ENCODE results near the gene ETDA.
"Not testable (repeated sequence)": the region's sequence is repeated elsewhere in the genome, so short reads cannot be mapped to it uniquely, and the experiment has no call there.

The ETDA gene

DNA sequence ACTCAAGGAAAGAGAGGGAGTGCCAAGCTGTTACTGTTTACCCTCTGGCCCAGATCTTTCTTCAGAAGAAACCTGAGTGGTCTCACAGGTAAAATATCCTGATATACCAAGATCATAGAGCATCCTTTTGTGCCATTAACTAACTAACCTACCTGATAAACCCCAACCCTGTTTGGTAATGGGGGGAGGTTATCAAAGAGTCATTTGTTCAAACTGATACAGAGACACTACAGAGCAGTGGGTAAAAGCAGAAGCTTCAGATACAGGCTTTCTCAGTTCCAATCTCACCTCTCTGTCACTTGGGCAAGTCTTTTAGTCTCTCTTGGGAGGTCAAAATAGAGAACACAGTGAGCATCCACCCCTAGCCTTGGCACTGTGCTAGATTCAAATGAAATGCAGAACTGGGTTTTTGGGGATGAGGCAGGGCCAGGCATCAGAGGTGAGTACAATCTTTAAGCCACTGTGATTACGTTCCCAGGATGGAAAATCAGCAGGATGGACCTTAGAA, at the start of gene ETDA:
TSS of gene ETDA (plus strand) at position 51 of the 508 bp plus-strand sequence. CDS start 1,216 bp downstream, outside the sequence.
- not testable (repeated sequence) for DNase-seq (ENCODE audit: low read depth)

DNA sequence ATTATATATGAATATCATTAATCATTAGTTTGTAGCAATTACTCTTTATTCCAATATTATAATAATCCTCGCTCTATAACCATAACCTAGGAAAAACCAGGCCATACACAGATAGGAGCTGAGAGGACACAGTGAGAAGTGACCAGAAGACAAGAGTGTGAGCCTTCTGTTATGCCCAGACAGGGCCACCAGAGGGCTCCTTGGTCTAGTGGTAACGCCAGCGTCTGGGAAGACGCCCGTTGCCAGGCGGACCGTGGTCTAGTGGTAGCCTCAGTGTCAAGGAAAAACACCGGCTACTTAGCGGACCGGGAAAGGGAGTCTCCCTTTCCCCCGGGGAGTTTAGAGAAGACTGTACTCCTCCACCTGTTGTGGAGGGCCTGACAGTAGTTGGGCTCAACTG, 45.4 kb upstream of the ETDA start:
- DNase-seq (ENCODE audit: low read depth), result not testable (repeated sequence)

DNA sequence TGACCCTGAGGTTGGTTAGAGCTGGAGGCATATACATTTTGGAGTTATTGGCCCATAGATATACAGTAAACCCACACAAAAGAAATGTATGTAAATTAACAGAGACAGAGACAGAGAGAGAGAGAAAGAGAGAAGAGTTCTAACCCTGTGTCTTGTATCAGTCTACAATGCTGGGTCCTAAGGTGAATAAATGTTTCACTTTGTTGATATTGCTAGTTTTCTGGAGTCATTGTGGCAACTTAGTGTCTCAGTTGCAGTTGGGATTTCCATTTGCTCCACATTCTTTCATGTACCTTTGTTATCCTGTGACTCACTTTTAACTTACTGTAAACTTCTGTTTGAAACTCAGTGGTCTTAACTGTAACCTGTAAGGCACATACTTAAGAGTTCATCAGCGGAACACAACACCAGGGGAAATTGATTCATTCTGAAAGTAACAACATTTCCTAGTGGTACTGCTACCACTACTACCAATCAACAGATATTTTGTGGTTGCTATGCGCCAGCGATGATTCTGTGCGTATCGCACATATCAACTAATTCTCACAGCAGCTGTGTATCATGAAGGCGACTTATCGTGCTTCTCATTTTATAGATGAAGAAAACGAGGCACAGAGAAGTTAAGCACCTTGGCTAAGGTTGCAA, 38.5 kb upstream of the ETDA start:
- no peak for DNase-seq (ENCODE audit: low read depth)

GRCh38 chrX:135245989-135246388, 5.9 kb upstream of the ETDA start:
- DNase-seq (ENCODE audit: low read depth), result not testable (repeated sequence)

- DNase-seq (ENCODE audit: low read depth), result not testable (repeated sequence)
These were observed 4.3 kb downstream of the ETDA start for GRCh38 chrX:135256087-135256684.

DNA sequence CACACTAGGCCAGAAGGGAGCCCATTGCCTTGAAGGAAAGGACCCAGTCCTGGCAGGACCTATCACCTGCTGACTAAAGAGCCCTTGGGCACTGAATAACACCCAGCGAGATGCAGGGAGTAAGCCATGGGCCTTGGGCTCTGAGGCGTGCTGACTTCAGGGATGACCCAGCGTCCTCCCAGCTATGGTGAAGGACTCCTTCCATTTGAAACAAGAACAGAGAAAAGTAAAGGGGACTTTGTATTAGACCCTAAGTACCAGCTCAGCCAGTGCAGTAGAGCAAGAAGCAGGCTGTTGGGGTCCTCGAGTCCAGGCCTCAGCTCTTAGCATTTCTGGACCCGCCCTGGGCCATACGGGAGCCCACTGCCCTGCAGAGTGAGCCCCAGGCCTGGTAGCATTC, 5.1 kb downstream of the ETDA start:
- DNase-seq (ENCODE audit: low read depth), result no peak

DNA sequence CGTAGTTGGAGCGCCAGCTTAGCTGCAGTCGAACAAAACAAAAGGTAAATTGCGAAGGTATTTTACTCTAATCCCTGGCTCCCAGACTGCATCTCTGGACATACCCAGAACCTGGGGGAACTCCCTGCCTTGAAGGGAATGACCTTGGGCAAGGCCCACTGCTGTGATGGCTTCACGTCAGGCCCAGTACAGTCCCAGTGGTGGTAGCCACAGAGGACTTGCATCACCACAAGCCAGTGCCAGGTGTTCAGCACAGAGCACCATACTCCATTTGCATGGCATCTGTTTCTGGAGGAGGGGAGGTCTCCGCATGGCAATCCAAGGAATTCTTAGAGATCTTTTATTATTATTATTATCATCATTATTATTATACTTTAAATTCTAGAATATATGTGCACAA, 5.6 kb downstream of the ETDA start:
- DNase-seq (ENCODE audit: low read depth), result no peak

- DNase-seq (ENCODE audit: low read depth), result not testable (repeated sequence)
These were observed 9.1 kb downstream of the ETDA start for GRCh38 chrX:135260976-135261375.

DNA sequence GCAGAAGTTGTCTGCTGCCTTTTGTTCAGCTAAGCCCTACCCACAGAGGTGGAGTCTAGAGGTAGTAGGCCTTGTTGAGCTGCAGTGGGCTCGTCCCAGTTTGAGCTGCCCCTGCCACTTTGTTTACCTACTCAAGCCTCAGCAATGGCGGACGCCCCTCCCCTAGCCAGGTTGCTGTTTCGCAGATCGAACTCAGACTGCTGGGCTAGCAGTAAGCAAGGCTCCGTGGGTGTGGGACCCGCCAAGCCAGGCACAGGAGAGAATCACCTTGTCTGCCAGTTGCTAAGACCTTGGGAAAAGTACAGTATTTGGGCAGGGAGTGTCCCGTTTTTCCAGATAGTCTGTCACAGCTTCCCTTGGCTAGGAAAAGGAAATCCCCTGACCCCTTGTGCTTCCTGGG, 11.5 kb downstream of the ETDA start:
- DNase-seq (ENCODE audit: low read depth), result not testable (repeated sequence)

GRCh38 chrX:135264206-135264605, 12.3 kb downstream of the ETDA start:
- no peak for DNase-seq (ENCODE audit: low read depth)

- DNase-seq (ENCODE audit: low read depth), result no peak
These were observed 21.3 kb downstream of the ETDA start for GRCh38 chrX:135273162-135273561.

GRCh38 chrX:135275973-135276372, 24.1 kb downstream of the ETDA start:
- DNase-seq (ENCODE audit: low read depth), result no peak

GRCh38 chrX:135287266-135287823, 35.5 kb downstream of the ETDA start:
- DNase-seq (ENCODE audit: low read depth), result no peak

DNA sequence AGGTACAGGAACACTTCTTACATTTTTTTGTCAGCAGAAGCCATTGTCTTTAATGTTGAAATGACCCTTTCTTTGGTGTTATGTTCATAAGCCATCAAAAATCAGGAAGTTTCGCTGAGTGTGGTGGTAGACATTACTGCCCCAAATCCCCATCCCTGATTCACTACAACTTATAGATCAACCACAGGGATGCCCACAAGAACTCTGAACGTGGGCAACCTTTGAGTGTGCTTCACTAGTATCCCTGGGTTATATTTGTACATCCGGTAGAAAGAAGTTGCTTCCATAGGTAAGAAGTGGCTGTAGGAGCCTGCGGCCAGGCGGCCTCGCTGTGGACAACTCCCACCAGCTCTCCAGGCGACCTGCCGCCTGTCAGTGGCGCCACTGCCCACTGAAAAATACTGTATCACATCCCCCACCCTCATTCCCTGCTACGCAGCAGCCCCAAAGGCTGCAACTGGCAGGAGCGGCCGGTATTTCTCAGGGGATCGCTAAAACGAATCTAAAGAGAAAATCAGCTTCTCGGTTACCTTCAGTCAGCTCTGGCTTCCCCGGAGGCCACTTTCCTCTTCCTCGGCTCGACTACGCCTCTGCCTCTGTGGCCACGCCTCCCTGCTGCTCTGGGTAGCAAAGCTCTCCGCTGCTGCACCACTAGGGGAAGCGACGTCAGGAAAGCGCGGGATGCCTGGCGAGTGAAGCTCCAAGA, 43.5 kb downstream of the ETDA start:
- DNase-seq (ENCODE audit: low read depth), result no peak

GRCh38 chrX:135295944-135296305, 44.1 kb downstream of the ETDA start:
- no peak for DNase-seq (ENCODE audit: low read depth)

DNA sequence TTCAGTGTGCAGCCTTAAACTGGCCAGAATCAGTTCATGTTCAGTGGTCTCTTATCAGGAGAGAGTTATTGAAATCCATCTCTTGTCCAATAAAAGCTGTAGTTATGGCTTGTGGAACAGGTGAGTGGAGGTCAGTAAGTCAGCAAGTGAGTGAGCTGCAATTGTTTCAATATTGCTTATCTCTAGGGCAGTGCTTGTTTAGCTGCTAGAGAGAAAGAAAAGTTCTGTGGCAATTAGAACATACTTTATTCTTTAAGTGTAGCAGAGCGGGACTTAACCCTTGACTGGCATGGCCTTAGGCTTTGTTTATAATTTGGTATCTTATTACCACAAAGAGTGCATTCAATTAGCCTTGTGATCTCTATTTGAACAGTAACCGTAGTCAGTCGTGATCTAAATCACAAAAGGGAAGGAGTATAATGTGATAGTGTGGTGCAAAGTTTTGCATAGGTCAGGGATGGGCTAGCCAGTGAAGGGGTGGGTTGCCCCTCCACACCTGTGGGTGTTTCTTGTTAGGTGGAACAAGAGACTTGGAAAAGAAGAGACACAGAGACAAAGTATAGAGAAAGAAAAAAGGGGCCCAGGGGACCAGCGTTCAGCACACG, 50.5 kb downstream of the ETDA start:
- DNase-seq (ENCODE audit: low read depth), result no peak

All from GM04504 (cell line).